K562 (cell line): Measurements from ENCODE around the gene WFDC12. TPM values are rescaled to one million over a fixed set of nuclear protein-coding genes. Genes with fewer than 3 reads are reported as not detected.
A peak's percentile ranks its signal among the peaks of the same experiment; 100 is the strongest.

Experiments
- ATAC-seq: fragments of 200-7000 bp; cut with Tn5 transposase; 3 replicates; pipeline ENCODE4 v1.9.1; 2020; ENCODE audit warnings: moderate library complexity
- BruUV-seq: library from RNA; stranded (reverse); fragments of 400-500 nt; replicated peaks from 2 replicates; lab custom pipeline; 2021; lab: Mats Ljungman, UMichigan
- CTCF ChIA-PET: fragments of 300-600 bp; formaldehyde crosslinking; extraction: SDS; loops from one replicate; lab custom pipeline; 2021; ENCODE audit warnings: low intra/inter-chr PET ratio; lab: Yijun Ruan, JAX
- POLR2A ChIA-PET: fragments of 300-600, 350-650 bp; sonication (Branson Sonifier 250); formaldehyde crosslinking; extraction: SDS; loops from one replicate; lab custom pipeline; 2021; ENCODE audit warnings: antibody characterized with exemption, inconsistent platforms; lab: Yijun Ruan, JAX
- DNase-seq, 4 experiments: peaks; one replicate each; pipeline versions ENCODE4 v3.0.0 to v3.0.0-alpha.2; 2011 to 2018; ENCODE audit warnings: low spot score in 3 of 4, mixed read lengths in 3 of 4; ENCODE audit errors: extremely low read depth in 1 of 4
- FAIRE-seq: peaks from 2 replicates; lab custom pipeline; 2011; peaks lifted over from hg19 to GRCh38; lab: Jason Lieb, UNC
- H2AFZ ChIP-seq: 2 replicates; pipeline ENCODE4 v1.6.0; 2011; ENCODE audit warnings: low read depth, low read length, control low read depth, inconsistent platforms
- H3K27ac ChIP-seq: fragments of 200-600 bp; 3 replicates; pipeline ENCODE4 v1.8.0; 2011; ENCODE audit warnings: low read depth, mild to moderate bottlenecking, control low read depth, inconsistent platforms, low read length, moderate library complexity, mixed read lengths; ENCODE audit errors: extremely low read depth
- H3K27me3 ChIP-seq, 2 experiments: fragments of 300-600 bp in 1 of 2; 2 replicates in 1 of 2; 3 replicates in 1 of 2; pipeline versions ENCODE4 v1.6.0 to v1.8.0; 2011; ENCODE audit warnings: inconsistent platforms in 2 of 2, low read length in 2 of 2, mild to moderate bottlenecking in 1 of 2, mixed read lengths in 1 of 2, moderate library complexity in 1 of 2; ENCODE audit not compliant: control insufficient read depth in 2 of 2, insufficient read depth in 2 of 2
- H3K36me3 ChIP-seq: fragments of 300-600 bp; 3 replicates; pipeline ENCODE4 v1.8.0; 2011; ENCODE audit warnings: mild to moderate bottlenecking, low read length, inconsistent platforms; ENCODE audit not compliant: control insufficient read depth, insufficient read depth
- H3K4me1 ChIP-seq, 2 experiments: fragments of 200-600 bp in 1 of 2; replicated peaks in 1 of 2; 2 replicates in 1 of 2; 3 replicates in 1 of 2; pipeline versions ENCODE4 v1.5.1 to v1.8.0; 2011; ENCODE audit warnings: inconsistent platforms in 2 of 2, low read length in 2 of 2, mild to moderate bottlenecking in 1 of 2, mixed read lengths in 1 of 2, moderate library complexity in 1 of 2; ENCODE audit not compliant: control insufficient read depth in 2 of 2, insufficient read depth in 2 of 2
- H3K4me2 ChIP-seq: 2 replicates; pipeline ENCODE4 v1.6.1; 2011; ENCODE audit warnings: low read length, control low read depth, inconsistent platforms, mixed read lengths; ENCODE audit not compliant: insufficient read depth
- H3K4me3 ChIP-seq: fragments of 200-600 bp; sonication (generic), shearing (Covaris generic); 2 replicates; pipeline ENCODE4 v1.5.1; 2016; ENCODE audit warnings: control low read depth, inconsistent platforms
- H3K79me2 ChIP-seq: fragments of 200-600 bp; 3 replicates; pipeline ENCODE4 v1.8.0; 2011; ENCODE audit warnings: low read length, inconsistent platforms; ENCODE audit not compliant: control insufficient read depth, insufficient read depth
- H3K9ac ChIP-seq, 2 experiments: 2 replicates each; pipeline versions ENCODE4 v1.6.0 to v1.6.1; 2011; ENCODE audit warnings: low read depth in 2 of 2, low read length in 2 of 2, control low read depth in 1 of 2, inconsistent platforms in 1 of 2, mild to moderate bottlenecking in 1 of 2, mixed read lengths in 1 of 2; ENCODE audit not compliant: insufficient read depth in 1 of 2
- H3K9me1 ChIP-seq: one replicate; pipeline ENCODE4 v1.6.0; 2011; ENCODE audit warnings: inconsistent platforms, mild to moderate bottlenecking, low read length, moderate library complexity; ENCODE audit not compliant: control insufficient read depth, insufficient read depth
- H3K9me3 ChIP-seq: replicated peaks from 2 replicates; pipeline ENCODE4 v1.5.1; 2011; ENCODE audit warnings: low read depth, low read length, inconsistent platforms; ENCODE audit not compliant: control insufficient read depth, insufficient read depth
- H4K20me1 ChIP-seq: replicated peaks from 2 replicates; pipeline ENCODE4 v1.6.1; 2011; ENCODE audit warnings: low read length, inconsistent platforms, mixed read lengths; ENCODE audit not compliant: control insufficient read depth, insufficient read depth
- ARHGAP35 ChIP-seq: fragments of 450-650 bp; IDR thresholded peaks from 2 replicates; pipeline ENCODE4 v1.6.1; 2018; ENCODE audit not compliant: partially characterized antibody
- BCOR ChIP-seq: fragments of 450-650 bp; IDR thresholded peaks from 2 replicates; pipeline ENCODE4 v1.6.1; 2016
- E2F4 ChIP-seq: sonication (generic); formaldehyde crosslinking; IDR thresholded peaks from 2 replicates; pipeline ENCODE4 v1.8.0; 2022; ENCODE audit warnings: mild to moderate bottlenecking, low read depth, missing genetic modification reagents
- ESRRA ChIP-seq: fragments of 450-650 bp; IDR thresholded peaks from 2 replicates; pipeline ENCODE4 v1.6.1; 2014; ENCODE audit warnings: low read depth, mild to moderate bottlenecking, moderate library complexity, borderline replicate concordance
- GATAD2A ChIP-seq: fragments of 450-650 bp; IDR thresholded peaks from 2 replicates; pipeline ENCODE4 v1.6.1; 2017
- HMBOX1 ChIP-seq: sonication (generic); IDR thresholded peaks from 2 replicates; pipeline ENCODE4 v1.6.1; 2016
- HSF4 ChIP-seq: fragments of 250-450 bp; sonication (Bioruptor Pico); IDR thresholded peaks from 2 replicates; pipeline ENCODE4 v2.1.2; 2022; ENCODE audit warnings: mild to moderate bottlenecking, moderate library complexity, borderline replicate concordance
- NFIX ChIP-seq: fragments of 250-450 bp; sonication (Bioruptor Pico); IDR thresholded peaks from 2 replicates; pipeline ENCODE4 v1.4.0; 2020; ENCODE audit warnings: low read depth, mild to moderate bottlenecking, moderate library complexity
- PHF21A ChIP-seq: fragments of 450-650 bp; IDR thresholded peaks from 2 replicates; pipeline ENCODE4 v1.6.1; 2017; ENCODE audit warnings: low read depth, borderline replicate concordance
- POLR2B ChIP-seq: fragments of 450-650 bp; IDR thresholded peaks from 2 replicates; pipeline ENCODE4 v1.6.1; 2018; ENCODE audit warnings: low read depth; ENCODE audit not compliant: partially characterized antibody
- RBM22 ChIP-seq: fragments of 200-400 bp; formaldehyde crosslinking; IDR thresholded peaks from 2 replicates; pipeline ENCODE4 v1.6.1; 2018; ENCODE audit warnings: low read length, low read depth; ENCODE audit not compliant: poor library complexity, severe bottlenecking
- RBM25 ChIP-seq: fragments of 200-400 bp; formaldehyde crosslinking; IDR thresholded peaks from 2 replicates; pipeline ENCODE4 v1.6.1; 2018; ENCODE audit warnings: low read length, low read depth, moderate library complexity; ENCODE audit not compliant: severe bottlenecking
- RCOR1 ChIP-seq, 2 experiments: IDR thresholded peaks; 2 replicates each; pipeline ENCODE4 v1.6.1; 2012; ENCODE audit warnings: low read depth in 2 of 2, low read length in 2 of 2, borderline replicate concordance in 1 of 2, improper control_type of control experiment in 1 of 2
- SREBF1 ChIP-seq: fragments of 150-350 bp; IDR thresholded peaks from 2 replicates; pipeline ENCODE4 v1.6.1; 2014; ENCODE audit warnings: antibody characterized with exemption, low read depth, low read length, borderline replicate concordance
- ZFP36 ChIP-seq: fragments of 150-350 bp; IDR thresholded peaks from 2 replicates; pipeline ENCODE4 v1.6.1; 2018; ENCODE audit warnings: low read length, low read depth; ENCODE audit not compliant: partially characterized antibody
- ZNF830 ChIP-seq: fragments of 250-450 bp; sonication (Bioruptor Pico); IDR thresholded peaks from 2 replicates; pipeline ENCODE4 v1.5.0; 2021; ENCODE audit warnings: mild to moderate bottlenecking
- WGBS: fragments of 100-300 bp; shearing (Covaris generic); methylation state at CpG from one replicate; pipeline ENCODE4 v1.1.6; 2016; ENCODE audit warnings: low coverage, mixed read lengths; ENCODE audit not compliant: insufficient coverage; ENCODE audit errors: missing lambda C conversion rate; 5-methylcytosine and 5-hydroxymethylcytosine counted together
- in situ Hi-C: fragments of 300-500 bp; cut with MboI; formaldehyde crosslinking; loops from 4 replicates; pipeline ENCODE4 v1.15.0; 2018; ENCODE audit warnings: inconsistent platforms, mixed read lengths
- intact Hi-C: fragments of 100-400 bp; cut with micrococcal nuclease; formaldehyde crosslinking; loops from 2 replicates; pipeline ENCODE4 v1.14.2; 2022
- polyA plus RNA-seq, 8 experiments: library from polyadenylated mRNA; depleted of rRNA in 4 of 8; stranded (reverse) in 5 of 8; unstranded in 3 of 8; fragments of >200 nt; fragmentation: Nextera tagmentation in 2 of 8; fragmentation: Illumina TruSeq in 1 of 8; extraction: Ambion mirVana in 2 of 8; extraction: Trizol in 1 of 8; gene quantifications; 2 replicates each; pipeline versions ENCODE4 v1.2.1 to v1.2.3, GENCODE V29; 2011 to 2014; ENCODE audit warnings: inconsistent platforms in 1 of 8, missing spikeins in 1 of 8
- total RNA-seq, 7 experiments: library from RNA; depleted of rRNA in 6 of 7; stranded (reverse); fragments of >200 nt in 6 of 7; fragmentation: Illumina TruSeq in 2 of 7; extraction: Trizol in 2 of 7; gene quantifications; 2 replicates each; pipeline versions ENCODE4 v1.2.1 to v1.2.3, GENCODE V29; 2011 to 2021; ENCODE audit warnings: low replicate concordance in 1 of 7
- TF ChIP-seq, protein P1 (sequence below): fragments of 450-650 bp; formaldehyde crosslinking; IDR thresholded peaks from 2 replicates; pipeline ENCODE4 v1.4.0; 2022; ENCODE audit warnings: missing genetic modification characterization

The WFDC12 gene
- total and polyA plus RNA-seq, 9 of the 15 experiments (the other 6 are each of a cell fraction or from before 2014, with no cell fraction given) = not detected

- no peak for TF ChIP-seq HMBOX1
- TF ChIP-seq, protein P1, sequence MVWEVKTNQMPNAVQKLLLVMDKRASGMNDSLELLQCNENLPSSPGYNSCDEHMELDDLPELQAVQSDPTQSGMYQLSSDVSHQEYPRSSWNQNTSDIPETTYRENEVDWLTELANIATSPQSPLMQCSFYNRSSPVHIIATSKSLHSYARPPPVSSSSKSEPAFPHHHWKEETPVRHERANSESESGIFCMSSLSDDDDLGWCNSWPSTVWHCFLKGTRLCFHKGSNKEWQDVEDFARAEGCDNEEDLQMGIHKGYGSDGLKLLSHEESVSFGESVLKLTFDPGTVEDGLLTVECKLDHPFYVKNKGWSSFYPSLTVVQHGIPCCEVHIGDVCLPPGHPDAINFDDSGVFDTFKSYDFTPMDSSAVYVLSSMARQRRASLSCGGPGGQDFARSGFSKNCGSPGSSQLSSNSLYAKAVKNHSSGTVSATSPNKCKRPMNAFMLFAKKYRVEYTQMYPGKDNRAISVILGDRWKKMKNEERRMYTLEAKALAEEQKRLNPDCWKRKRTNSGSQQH (CRISPR knock-in tag) = no peak
- no peak for TF ChIP-seq ZNF830
These were observed 9.5 kb downstream of the WFDC12 start, which contains the start of gene WFDC5 (continued) for GRCh38 chr20:45114465-45115385.

- 0% methylated on average over 3 of the region's 3 CpGs for WGBS
- Histone ChIP-seq H4K20me1 (no peaks in the 10 kb centered on the region), H3K4me1 (peaks cover 0 to 3% of the 10 kb centered on the region in 2 experiments; a peak in 1 of 5 replicates), H2AFZ (no peak overlapping the region), H3K79me2 (no peaks in the 10 kb centered on the region), H3K9me3 (no peaks in the 10 kb centered on the region), H3K27me3 (peaks cover 8 to 46% of the 10 kb centered on the region in 2 experiments; a peak in 4 of 5 replicates), H3K36me3 (no peaks in the 10 kb centered on the region), H3K9me1 (no peaks in the 10 kb centered on the region), H3K9ac (no peak overlapping the region), H3K4me3 (no peak overlapping the region), H3K4me2 (no peak overlapping the region), H3K27ac (no peak overlapping the region)
- ATAC-seq = no peak
- no TSS peak for BruUV-seq
- in situ Hi-C loops = no loop called here
- TF ChIP-seq SREBF1 (no peak), RBM25 (peak; percentile 72), NFIX (no peak), ZFP36 (no peak), RCOR1 (IDR thresholded peaks at IDR 0.05; ENCODE audit: borderline replicate concordance in 1 of 2, low read depth in 2 of 2, low read length in 2 of 2) (0 out of 4 replicates have a peak, but pooled peaks of 1 of the 2 experiments have one; percentile 20), RBM22 (no peak), HSF4 (no peak), GATAD2A (no peak), ESRRA (0 out of 2 replicates have a peak, but pooled peaks have one; percentile 14), PHF21A (no peak), POLR2B (no peak), BCOR (peak; percentile 69), ARHGAP35 (no peak), E2F4 (CRISPR knock-in tag) (no peak)
- CTCF ChIA-PET = no interaction called here
- POLR2A ChIA-PET = no interaction called here
- no peak for FAIRE-seq
- intact Hi-C loops = loop anchor here (5.0 kb wide), 2 partner anchors 72 to 102 kb away; no protein-coding TSS in a partner anchor
- no peak for DNase-seq
These were observed 10.4 kb downstream of the WFDC12 start for GRCh38 chr20:45113865-45114264.
